HG03565 (cell line): ENCODE measurements around the gene AGBL2.
"Not testable (repeated sequence)": the region's sequence is repeated elsewhere in the genome, so short reads cannot be mapped to it uniquely, and the experiment has no call there.

Source experiments
- ATAC-seq: cut with Tn5 transposase; IDR thresholded peaks from one replicate; pipeline ENCODE4 v1.9.1; 2021; ENCODE audit warnings: mild to moderate bottlenecking, moderate library complexity; ENCODE audit not compliant: unreplicated experiment

Gene AGBL2, protein sequence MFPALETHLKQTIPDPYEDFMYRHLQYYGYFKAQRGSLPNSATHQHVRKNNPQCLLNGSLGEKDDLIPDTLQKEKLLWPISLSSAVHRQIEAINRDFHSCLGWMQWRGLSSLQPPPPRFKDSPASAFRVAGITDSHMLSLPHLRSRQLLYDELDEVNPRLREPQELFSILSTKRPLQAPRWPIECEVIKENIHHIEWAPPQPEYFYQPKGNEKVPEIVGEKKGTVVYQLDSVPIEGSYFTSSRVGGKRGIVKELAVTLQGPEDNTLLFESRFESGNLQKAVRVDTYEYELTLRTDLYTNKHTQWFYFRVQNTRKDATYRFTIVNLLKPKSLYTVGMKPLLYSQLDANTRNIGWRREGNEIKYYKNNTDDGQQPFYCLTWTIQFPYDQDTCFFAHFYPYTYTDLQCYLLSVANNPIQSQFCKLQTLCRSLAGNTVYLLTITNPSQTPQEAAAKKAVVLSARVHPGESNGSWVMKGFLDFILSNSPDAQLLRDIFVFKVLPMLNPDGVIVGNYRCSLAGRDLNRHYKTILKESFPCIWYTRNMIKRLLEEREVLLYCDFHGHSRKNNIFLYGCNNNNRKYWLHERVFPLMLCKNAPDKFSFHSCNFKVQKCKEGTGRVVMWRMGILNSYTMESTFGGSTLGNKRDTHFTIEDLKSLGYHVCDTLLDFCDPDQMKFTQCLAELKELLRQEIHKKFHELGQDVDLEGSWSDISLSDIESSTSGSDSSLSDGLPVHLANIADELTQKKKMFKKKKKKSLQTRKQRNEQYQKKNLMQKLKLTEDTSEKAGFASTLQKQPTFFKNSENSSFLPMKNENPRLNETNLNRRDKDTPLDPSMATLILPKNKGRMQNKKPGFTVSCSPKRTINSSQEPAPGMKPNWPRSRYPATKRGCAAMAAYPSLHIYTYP

GRCh38 chr11:47715082-47715669 lies at the start of gene AGBL2:
AGBL2 (minus strand) TSS chr11:47715369; CDS start chr11:47714650, 719 bp downstream.
- peak; percentile 89 for ATAC-seq

DNA sequence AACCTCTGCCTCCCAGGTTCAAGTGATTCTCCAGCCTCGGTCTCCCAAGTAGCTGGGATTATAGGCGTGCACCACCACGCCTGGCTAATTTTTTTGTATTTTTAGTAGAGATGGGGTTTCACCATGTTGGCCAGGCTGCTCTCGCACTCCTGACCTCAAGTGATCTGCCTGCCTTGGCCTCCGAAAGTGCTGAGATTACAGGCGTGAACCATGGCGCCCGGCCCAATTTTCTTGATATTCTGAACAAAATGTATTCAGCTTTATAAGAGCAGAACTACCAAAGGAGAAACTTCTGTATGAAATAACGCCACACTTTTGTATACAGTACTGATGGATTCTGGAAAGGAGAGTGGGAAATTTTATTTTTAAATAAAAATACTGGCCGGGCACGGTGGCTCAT lies 44.1 kb upstream of the AGBL2 start:
- ATAC-seq, result not testable (repeated sequence)

DNA sequence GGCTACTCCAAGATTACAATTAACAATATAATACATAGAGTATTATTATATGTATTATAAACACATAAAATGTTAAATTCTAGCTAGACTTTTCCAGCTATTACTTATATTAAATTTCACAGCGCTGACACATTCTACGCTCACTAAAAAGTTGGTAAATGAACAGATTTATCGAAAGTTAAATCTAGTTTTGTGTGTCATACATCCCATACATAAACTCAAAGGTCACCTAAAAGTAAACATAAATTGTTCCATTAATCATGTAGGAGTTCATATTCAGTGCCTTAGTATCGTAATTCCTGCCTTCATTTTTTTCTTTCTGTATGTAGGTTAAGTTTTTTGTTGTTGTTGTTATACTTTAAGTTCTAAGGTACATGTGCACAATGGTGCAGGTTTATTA lies 41.0 kb upstream of the AGBL2 start:
- ATAC-seq, result no peak

DNA sequence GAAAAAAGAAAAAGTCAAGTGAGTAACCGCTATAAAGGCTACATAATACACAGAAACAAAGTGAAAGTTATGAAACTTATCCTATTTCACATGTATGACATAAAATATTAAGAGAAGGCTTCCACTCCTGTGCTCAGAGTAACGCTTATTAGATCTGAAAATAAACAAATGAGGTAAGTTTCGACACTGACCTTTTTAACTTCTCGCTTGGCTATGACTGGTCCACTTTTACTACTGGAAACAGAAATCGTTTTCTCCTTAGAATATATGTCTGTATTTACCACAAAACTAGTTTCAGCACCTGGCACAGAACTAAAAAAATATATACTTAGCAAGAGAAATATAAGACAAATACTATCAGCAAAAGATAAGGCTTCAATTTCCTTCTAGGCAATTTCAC lies 35.6 kb upstream of the AGBL2 start:
- no peak for ATAC-seq

GRCh38 chr11:47742494-47742893 lies 27.3 kb upstream of the AGBL2 start:
- not testable (repeated sequence) for ATAC-seq

GRCh38 chr11:47737817-47738216 lies 22.6 kb upstream of the AGBL2 start:
- not testable (repeated sequence) for ATAC-seq

DNA sequence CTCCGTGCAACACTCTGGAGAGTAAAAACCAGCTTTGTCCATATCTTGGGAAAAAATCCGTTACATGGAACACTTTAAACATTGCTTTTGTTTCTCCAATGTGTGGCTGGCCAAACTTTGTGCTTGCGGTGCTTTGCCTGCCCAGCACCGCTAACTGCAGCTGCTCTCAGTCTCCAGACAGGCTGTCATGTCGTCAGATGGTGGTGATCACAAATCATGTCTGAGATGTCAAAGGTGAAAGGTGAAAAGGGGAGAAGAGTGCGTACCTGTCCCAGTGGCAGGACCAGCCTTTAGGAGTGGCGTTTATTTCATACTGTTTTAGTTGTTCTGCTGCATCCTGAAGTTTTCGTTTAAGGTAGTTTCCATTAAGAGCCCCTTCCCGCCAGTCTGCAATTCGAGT lies 17.1 kb upstream of the AGBL2 start:
- ATAC-seq, result no peak

GRCh38 chr11:47731475-47731874 lies 16.3 kb upstream of the AGBL2 start:
- no peak for ATAC-seq

GRCh38 chr11:47726878-47727514 lies 11.8 kb upstream of the AGBL2 start:
- no peak for ATAC-seq

DNA sequence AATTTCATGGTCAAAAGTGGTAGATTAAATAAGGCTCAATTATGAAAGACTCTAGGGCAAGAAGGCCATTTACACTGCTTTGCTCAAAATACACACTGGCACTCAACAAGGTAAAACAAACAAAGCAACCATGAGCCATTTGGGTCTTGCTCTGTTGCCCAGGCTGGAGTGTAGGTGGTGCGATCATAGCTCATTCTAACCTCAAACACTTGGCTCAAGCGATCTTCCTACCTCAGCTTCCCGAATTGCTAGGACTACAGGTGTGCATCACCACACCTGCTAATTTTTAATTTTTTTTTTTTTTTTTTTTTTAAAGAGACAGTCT lies 10.9 kb upstream of the AGBL2 start:
- ATAC-seq, result no peak

GRCh38 chr11:47725442-47726117 lies 10.4 kb upstream of the AGBL2 start:
- ATAC-seq, result no peak

- ATAC-seq, result no peak
These were observed 9.0 kb upstream of the AGBL2 start for GRCh38 chr11:47724041-47724729.

- ATAC-seq, result no peak
These were observed 7.9 kb upstream of the AGBL2 start for GRCh38 chr11:47723041-47723440.

DNA sequence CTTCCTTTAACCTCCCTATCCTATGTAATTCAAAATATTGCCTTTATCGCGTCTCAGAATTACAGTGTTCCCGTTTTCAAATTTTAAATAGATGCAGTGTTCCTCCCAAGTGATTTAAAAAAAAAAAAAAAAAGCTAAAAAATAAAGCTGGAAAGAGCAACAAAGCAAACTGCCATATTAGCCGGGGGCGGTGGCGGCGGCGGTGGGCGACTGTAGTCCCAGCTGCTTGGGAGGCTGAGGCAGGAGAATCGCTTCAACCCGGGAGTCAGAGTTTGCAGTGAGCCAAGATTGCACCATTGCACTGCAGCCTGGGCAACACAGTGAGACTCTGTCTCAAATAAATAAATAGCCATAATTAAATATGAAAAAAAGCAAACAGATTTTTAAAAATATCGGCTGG lies 5.5 kb upstream of the AGBL2 start:
- ATAC-seq, result no peak

GRCh38 chr11:47716692-47717091 lies 1.5 kb upstream of the AGBL2 start:
- ATAC-seq, result no peak

GRCh38 chr11:47714554-47715081 lies 551 bp downstream of the AGBL2 start:
- ATAC-seq, result no peak

DNA sequence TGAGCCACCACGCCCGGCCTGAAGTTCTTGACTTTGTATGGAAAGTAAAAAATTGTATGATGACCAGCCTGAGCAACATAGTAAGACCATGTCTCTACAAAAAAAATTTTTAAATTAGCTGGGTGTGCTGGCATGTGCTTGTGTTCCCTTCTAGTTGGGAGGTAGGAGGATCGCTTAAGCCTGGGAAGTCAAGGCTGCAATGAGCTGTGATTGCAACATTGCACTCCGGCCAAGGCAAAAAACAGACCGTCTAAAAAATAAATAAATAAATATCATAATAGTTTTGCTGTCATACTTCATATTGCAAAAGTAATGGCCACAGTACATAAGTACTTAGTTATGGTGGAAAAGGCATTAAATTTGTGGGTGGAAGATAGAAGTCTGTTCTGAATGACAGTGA lies 3.4 kb downstream of the AGBL2 start:
- no peak for ATAC-seq

- no peak for ATAC-seq
These were observed 3.9 kb downstream of the AGBL2 start for GRCh38 chr11:47711225-47711624.

- not testable (repeated sequence) for ATAC-seq
These were observed 7.8 kb downstream of the AGBL2 start for GRCh38 chr11:47707275-47707786.

DNA sequence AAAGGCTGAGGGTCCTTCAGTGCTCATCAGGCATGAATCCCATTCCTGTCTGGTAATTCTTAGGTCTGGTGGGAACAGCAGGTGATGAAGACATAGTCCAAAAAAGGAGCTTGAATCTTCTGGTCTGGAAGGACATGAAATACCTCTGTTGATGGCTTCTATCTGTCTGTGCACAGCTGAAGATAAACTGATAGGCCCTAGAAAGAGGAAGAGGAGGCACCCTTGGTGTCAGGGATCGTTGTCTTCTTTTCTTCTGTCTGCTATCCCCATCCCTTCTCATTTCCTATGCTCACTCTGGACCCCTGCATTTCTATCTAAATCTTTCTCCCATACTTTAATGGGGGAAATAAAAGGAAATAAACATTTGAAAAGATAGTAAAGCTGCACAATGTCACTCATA lies 9.4 kb downstream of the AGBL2 start:
- ATAC-seq, result no peak
